HEK293T (cell line): ENCODE results near the gene CDH4.

Source experiments
- BHLHE40 ChIP-seq: fragments of 450-650 bp; IDR thresholded peaks from 2 replicates; pipeline ENCODE4 v1.6.1; 2016; ENCODE audit warnings: mild to moderate bottlenecking, moderate library complexity, borderline replicate concordance
- CTBP1 ChIP-seq: fragments of 450-650 bp; IDR thresholded peaks from 2 replicates; pipeline ENCODE4 v1.6.1; 2016; ENCODE audit warnings: borderline replicate concordance
- ELF4 ChIP-seq: fragments of 450-650 bp; IDR thresholded peaks from 2 replicates; pipeline ENCODE4 v1.6.1; 2017; ENCODE audit warnings: antibody characterized with exemption
- FOXA1 ChIP-seq: fragments of 450-650 bp; IDR thresholded peaks from 2 replicates; pipeline ENCODE4 v1.6.1; 2016; ENCODE audit warnings: mild to moderate bottlenecking
- FOXK2 ChIP-seq: fragments of 450-650 bp; IDR thresholded peaks from 2 replicates; pipeline ENCODE4 v1.6.1; 2016; ENCODE audit warnings: mild to moderate bottlenecking
- FOXM1 ChIP-seq: fragments of 450-650 bp; IDR thresholded peaks from 2 replicates; pipeline ENCODE4 v1.6.1; 2017; ENCODE audit warnings: mild to moderate bottlenecking, borderline replicate concordance
- HDGF ChIP-seq: fragments of 450-650 bp; IDR thresholded peaks from 2 replicates; pipeline ENCODE4 v1.6.1; 2017; ENCODE audit warnings: antibody characterized with exemption, borderline replicate concordance
- LEF1 ChIP-seq: fragments of 450-650 bp; IDR thresholded peaks from 2 replicates; pipeline ENCODE4 v1.6.1; 2017; ENCODE audit warnings: mild to moderate bottlenecking, borderline replicate concordance
- NFRKB ChIP-seq: fragments of 450-650 bp; IDR thresholded peaks from 2 replicates; pipeline ENCODE4 v1.6.1; 2016; ENCODE audit warnings: mild to moderate bottlenecking, moderate library complexity
- PKNOX1 ChIP-seq: fragments of 450-650 bp; IDR thresholded peaks from 2 replicates; pipeline ENCODE4 v1.6.1; 2016
- SP1 ChIP-seq: fragments of 450-650 bp; IDR thresholded peaks from 2 replicates; pipeline ENCODE4 v1.6.1; 2017
- SUZ12 ChIP-seq: fragments of 450-650 bp; IDR thresholded peaks from 2 replicates; pipeline ENCODE4 v1.6.1; 2016; ENCODE audit warnings: mild to moderate bottlenecking
- TARDBP ChIP-seq: fragments of 450-650 bp; IDR thresholded peaks from 2 replicates; pipeline ENCODE4 v1.6.1; 2016

GRCh38 chr20:61601361-61601760 is 349.3 kb downstream of the CDH4 start:
- TF ChIP-seq PKNOX1 (no peak), CTBP1 (no peak), FOXM1 (no peak), HDGF (no peak), LEF1 (no peak), BHLHE40 (no peak), ELF4 (no peak), SP1 (no peak), TARDBP (no peak), FOXK2 (no peak), FOXA1 (no peak), NFRKB (no peak), SUZ12 (no peak)
